ENCODE data around the gene CPM.
"Not testable (repeated sequence)": the region's sequence is repeated elsewhere in the genome, so short reads cannot be mapped to it uniquely, and the experiment has no call there.

The CPM gene

GRCh38 chr12:68804657-68805591, 128.0 kb downstream of the CPM start:
- DNase-seq, result no peak

GRCh38 chr12:68803948-68804656, 128.9 kb downstream of the CPM start:
- DNase-seq, result no peak

- DNase-seq, result not testable (repeated sequence)
Measured at GRCh38 chr12:68802911-68803651, 129.9 kb downstream of the CPM start.

- DNase-seq, result not testable (repeated sequence)
Measured at GRCh38 chr12:68802372-68802745, 130.6 kb downstream of the CPM start.

All from stimulated activated CD4-positive, alpha-beta T cell treated with anti-CD3 and anti-CD28 coated beads, Interleukin-4, amount 100 ng/mL, for 24 hours (primary cell).